NCI-H2227 (cell line): Measurements from ENCODE around the gene TNFSF13B.
A peak's percentile ranks its signal among the peaks of the same experiment; 100 is the strongest.
"Not testable (repeated sequence)": the region's sequence is repeated elsewhere in the genome, so short reads cannot be mapped to it uniquely, and the experiment has no call there.

ENCODE experiments used
- DNase-seq: peaks from one replicate; lab custom pipeline; 2025; ENCODE audit not compliant: unreplicated experiment; lab: John Stamatoyannopoulos, UW

TNFSF13B gene

DNA sequence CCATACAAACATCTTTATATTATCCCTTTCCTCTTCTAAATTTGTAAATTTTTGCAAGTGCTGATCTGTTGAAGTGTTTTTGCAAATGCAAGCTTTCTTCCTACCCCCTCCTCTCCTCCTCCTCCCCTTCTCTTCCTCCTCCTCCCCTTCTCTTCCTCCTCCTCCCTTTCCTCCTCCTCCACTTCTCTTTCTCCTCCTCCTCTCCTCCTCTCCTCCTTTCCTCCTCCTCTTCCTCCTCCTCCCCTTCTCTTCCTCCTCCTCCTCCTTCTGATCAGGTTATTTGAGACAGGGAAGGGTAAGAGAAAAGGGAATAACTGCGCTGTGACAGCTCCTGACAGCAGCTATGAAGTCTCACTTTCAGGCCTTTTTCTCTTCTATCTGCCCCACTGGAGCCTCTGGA lies 8.9 kb downstream of the TNFSF13B start:
- no peak for DNase-seq

DNA sequence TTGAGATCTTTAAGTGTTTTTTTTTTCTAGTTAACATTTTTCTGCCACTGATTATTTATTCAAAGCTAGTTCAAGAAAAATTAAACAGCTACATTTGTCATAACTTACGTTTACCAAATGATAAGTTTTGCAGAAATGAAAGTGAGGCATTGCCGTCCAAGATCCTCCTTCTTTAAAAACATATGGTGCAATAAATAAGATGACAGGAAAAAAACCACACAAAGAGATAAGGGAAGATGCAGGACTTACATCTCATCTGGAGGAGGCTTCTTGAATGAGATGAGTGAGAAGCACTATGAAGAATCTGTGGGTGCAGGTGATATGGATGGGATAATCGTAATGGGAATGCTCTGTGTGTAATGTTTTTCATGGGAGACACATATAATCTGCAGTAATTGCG lies 12.4 kb downstream of the TNFSF13B start:
- no peak for DNase-seq

DNA sequence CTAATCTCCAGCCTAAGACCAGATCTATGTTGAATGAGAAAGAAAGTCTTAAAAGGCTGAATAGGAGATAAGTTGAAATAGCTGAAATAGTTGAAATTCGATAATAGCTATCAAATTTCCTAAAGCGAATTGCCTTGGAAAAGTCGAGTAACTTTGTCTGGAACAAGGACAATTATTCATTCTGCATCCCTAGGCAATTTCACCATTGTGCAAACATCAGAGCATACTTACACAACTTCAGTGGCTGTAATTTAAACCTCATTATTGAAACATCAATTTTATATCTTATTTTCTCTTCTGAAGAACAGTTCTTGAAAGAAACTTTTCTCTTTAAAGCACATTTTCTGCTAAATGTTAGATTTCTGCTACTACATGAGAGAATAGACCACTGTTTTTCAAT lies 13.6 kb downstream of the TNFSF13B start:
- DNase-seq: no peak

DNA sequence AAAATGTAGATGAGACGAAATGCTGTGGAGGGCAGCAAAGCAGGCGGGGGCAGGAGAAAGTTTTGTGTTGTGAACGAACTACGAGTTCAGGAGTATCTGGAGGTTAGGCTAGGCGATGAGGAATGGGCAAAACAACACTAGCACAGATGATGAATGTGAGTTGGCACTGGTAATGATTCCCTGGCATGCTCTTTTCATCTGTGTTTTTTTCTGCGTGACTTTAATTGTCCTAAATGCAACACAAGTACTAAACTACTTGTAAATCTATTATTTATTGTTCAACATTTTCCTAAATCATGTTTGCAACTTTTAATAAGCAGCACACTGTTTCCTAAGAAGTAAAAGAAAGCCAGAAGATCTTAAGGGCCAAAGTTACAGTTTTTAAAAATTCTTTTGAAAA lies 19.2 kb downstream of the TNFSF13B start:
- no peak for DNase-seq

DNA sequence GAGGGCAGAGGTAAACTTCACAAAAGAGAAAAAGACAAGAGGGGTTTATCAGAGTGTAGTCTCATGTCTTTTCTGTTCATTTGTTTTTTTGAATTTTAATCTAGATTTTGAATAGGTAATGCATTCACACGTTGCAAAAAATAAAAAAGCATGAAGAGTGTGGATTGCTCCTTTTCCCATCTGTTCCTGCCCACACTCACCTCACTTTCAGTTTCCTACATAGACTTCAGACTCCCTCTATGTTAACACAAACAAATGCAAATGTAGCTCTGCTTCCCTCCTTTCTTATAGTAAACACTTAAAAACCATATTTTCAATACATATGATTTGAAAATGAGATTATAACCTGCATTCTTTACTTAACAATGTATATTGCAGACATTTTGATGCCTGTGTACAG lies 20.3 kb downstream of the TNFSF13B start:
- DNase-seq: no peak

DNA sequence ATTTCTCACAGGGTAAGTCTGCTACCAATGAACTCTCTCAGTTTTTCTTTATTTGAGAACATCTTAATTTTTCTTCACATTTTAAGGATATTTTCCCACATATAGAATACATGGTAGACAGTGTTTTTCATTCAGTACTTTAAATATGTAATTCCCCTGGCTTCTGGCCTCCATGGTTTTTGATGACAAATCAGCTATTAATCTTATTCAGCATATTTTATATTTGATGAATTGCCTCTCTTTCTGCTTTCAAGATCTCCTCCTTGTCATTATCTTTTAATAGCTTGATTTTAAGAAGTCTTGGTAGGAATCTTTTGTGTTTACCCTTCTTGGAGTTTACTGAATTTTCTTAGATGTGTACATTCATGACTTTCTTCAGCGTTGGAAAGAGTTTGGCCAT lies 27.6 kb downstream of the TNFSF13B start:
- no peak for DNase-seq

DNA sequence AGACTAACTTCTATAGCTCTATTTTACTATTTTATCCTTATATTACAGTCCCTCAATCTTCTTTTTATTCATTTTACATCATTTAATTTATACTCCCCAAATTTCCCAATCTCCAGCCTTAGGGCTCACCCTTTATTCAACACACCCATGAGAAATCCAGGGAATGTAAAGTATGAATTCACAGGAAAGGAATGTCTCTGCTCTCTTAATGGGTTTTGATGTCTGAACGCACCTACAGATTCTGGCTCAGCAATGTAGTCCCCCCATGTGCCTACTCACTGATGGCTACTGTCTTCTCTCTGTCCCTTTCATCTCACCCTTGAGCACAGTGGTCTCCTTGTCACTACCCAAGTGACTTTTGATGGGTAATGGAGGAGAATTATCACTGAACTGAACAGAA lies 32.8 kb downstream of the TNFSF13B start:
- no peak for DNase-seq

DNA sequence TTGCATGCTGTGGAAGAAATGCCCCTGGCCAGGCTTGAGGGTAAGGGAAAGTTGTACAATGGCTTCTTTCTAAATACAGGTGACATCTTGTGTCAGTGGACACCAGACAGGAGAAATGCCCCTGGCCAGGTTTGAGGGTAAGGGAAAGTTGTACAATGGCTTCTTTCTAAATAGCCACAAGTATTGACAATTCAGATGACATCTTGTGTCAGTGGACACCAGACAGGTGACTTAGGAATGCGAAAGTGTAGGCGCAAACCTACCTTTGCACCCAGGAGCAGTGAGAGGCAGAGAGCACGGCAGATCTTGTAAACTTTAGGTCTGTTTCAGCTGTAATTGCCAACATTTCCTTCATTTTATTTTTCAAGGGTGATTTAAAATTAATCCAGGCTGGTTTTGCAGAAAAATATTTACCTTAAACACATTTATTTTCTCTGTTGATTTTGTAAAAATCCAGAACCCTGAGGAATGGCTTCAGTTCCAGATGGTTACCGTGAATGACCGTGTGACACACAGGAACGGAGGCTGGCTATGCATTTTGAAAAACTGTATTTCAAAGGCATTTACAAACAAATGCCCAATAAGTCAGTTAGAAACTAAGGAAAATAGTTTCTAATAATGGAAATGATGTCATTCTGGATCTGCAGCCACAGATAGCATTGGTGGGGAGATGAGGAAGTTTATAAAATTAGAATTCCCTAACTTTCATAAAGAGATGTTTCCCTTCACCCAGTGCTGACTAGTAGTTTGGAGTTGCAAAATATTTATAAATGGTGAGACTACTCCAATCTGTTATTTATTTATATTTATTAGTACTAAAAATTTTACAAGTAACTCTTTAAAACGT lies 34.9 kb downstream of the TNFSF13B start:
- no peak for DNase-seq

DNA sequence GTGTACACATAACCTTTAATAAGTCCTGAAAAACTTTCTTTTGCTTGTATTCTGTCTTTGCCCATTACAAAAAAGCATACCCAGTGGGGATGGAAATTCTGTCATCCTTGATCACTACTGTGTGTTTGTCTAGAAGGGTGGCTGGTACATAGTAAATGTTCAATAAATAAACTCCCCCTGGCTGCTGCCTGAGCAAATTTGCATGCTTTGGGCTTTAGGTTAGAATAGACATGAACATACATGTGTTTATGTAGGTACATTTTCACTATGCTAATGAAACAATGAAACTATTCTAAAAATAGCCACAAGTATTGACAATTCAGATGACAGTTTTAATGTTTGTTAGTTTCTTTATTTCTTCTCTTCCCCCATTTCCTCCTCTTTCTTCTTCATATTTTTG lies 36.1 kb downstream of the TNFSF13B start:
- no peak for DNase-seq

DNA sequence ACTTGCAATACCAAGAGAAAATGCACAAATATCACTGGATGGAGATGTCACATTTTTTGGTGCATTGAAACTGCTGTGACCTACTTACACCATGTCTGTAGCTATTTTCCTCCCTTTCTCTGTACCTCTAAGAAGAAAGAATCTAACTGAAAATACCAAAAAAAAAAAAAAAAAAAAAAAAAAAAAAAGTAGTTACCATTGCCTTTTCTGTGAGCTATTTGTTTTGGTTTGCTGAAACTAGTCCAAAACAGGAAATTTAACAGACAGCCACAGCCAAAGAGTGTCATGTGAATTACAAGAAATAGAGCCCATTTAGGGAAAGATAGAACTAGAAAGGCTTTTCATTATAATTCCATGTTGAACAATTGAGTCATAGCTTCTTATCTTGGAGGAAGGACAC lies 37.3 kb downstream of the TNFSF13B start:
- DNase-seq: no peak

DNA sequence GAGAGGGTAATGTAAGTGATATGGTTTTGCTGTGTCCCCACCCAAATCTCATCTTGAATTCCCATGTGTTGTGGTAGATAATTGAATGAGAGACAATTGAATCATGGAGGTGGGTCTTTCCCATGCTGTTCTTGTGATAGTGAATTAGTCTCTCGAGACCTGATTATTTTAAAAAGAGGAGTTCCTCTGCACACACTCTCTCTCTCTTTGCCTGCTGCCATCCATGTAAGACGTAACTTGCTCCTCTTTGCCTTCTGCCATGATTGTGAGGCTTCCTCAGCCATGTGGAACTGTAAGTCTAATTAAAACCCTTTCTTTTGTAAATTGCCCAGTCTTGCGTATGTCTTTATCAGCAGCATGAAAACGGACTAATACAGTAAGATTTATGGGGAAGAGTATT lies 42.1 kb downstream of the TNFSF13B start:
- DNase-seq: not testable (repeated sequence)

DNA sequence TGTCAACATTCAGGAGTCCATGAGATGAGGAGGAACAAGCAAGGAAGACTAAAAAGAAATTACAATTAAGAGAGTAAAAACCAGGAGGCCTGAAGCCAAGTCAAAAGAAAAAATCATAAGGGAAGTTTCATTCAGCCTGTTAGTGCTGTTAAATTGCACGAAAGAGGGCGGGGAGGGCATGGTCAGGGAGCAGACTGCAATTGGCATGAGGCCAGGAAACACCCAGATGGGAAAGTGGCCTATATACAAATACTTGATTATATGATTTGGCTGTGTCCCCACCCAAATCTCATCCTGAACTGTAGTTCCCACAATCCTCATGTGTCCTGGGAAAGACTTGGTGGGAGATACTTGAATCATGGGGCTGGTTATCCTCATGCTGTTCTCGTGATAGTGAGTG lies 43.9 kb downstream of the TNFSF13B start:
- no peak for DNase-seq

DNA sequence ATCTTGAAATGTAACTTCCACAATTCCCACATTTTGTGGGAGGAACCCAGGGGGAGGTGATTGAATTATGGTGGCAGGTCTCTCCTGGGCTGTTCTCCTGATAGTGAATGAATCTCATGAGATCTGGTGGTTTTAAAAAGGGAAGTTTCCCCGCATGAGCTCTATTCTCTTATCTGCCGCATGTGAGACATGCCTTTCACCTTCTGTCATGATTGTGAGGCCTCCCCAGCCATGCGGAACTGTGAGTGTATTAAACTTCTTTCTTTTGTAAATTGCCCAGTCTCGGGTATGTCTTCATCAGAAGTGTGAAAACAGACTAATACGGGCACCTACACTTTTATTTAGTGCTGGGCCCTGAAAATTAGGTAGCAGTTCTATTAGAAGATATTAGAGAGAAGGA lies 45.8 kb downstream of the TNFSF13B start:
- no peak for DNase-seq

DNA sequence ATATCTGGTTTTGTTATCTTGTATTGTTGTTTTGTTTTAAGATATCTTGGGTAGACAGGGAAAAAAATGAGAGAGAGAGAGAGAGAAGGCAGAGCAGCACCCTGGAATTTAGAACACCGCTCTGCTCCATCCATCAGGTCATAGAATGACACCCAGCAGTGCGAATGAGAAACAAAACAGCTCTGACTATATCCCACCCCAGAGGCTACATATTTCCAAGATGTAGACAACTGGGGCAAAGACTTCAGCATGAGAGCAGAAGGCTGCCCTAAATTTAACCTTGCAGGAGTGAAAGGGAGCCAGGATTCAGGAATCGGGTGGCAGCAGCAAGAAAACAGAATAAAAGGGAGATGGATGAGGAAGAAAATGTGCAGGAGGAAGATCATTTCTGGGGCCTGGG lies 46.5 kb downstream of the TNFSF13B start:
- no peak for DNase-seq

DNA sequence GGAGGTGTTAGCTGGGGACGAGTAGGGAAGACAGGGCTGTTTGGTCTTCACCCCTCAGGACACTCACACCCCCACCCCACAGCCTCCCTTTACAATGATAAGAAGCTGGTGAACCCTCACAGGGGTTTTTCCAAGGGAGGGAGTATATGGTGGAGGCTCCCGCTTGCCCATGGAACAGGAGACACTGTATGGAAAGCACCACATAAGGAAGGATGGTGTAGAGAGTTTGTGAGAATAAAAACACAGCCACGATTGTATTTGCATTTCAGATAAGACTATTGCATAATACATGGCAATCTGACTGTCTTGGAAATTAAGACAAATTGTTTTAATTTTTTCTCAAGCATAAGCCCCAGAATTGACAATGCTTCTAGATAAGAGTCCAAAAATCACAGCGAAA lies 46.9 kb downstream of the TNFSF13B start:
- no peak for DNase-seq

DNA sequence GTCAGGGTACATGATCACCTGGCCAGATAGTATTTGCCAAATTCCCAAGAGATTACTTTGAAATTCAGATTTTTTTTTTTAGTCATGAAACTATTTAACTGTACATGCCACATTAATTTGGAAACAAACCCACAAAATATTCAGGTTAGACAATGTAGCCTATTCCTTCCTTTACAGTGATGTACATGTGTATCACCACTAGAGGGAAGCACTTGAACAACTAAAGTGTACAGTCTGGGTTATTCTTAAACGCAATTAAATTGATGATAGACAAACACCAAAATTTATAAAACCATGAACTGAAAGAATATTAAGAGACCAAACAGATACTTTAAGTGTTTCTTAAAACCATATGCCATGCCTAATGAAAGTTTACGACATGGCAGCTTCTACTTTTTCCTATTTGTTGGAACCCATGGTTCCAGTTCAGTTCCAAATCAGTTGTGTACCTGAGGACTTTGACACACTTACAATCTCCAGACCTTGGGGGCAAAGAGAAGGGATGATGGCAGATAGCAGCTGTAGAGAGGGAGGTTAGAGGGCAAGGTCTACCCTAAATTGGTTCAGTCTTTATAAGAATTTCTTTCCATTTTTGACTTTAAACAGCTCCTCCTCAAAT lies 52.8 kb downstream of the TNFSF13B start:
- DNase-seq: peak; percentile 6

DNA sequence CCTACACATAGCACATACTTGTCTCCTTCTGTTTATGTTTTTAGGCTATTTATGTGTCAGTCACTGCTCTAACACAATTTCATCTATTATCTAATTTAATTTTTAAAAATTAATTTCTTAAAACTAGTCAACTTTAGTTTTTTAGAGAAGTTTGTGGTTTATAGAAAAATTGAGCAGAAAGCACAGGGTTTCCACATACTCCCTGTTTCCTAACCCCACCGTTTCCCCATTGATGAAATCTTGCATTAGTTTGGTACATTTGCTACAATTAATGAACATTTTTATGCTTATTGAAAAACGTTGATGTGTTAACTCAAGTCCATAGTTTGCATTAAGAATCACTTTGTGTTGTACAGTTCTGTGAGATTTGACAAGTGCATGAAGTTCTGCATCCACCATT lies 53.5 kb downstream of the TNFSF13B start:
- DNase-seq: no peak

DNA sequence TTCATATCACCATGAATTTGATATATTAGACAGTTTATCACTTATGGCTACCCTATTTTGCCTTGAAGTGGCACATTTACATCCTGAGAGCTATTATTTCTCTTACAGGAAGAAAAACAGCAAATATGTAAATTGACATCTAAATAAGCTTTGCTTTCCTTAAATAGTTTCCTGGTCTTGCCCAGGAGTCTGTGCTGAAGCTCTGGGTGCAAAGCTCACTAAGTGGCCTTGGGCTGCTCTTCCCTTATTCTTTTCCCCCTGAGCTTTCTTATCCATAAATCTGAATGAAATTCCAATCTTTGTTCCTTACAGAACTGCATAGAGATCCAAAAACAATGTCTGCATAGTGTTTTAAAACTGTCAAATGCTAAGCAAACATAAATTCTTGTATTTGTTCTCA lies 56.3 kb downstream of the TNFSF13B start:
- no peak for DNase-seq

DNA sequence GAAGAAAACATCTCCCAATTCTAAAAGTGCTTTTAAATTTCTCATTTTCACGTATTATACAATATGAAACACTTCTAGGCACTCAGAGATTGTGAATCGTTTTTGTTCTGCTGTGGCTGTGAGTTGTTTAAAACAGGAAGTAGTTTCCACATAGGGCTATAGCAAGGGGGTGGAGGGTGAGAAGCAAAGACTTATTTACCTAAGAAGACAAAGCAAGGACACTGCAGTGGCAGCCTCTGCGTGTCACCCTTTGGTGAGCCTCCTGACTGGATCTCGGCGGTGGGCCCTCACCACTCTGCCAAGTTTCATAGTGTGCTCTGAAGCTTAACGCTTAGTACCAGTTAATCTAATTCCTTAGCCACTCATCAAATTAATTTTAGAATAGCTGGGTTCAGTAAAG lies 56.8 kb downstream of the TNFSF13B start:
- no peak for DNase-seq

DNA sequence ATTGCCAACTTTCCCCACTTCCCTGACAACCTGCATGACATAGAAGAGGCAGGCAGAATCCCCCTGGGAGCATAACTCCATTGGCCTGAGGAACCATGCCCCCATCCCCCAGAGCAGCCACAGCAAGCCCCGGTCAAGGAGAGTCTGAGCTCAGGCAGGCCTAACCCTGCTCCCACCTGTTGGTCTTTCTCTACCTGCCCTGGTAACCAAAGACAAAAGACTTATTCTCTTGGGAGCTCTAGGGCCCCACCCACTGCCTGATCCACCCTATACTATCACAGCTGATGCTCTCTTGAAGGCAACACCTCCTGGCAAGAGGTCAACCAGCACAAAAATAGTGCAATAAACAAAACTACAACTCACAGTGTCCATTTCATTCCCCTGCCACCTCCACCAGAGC lies 59.3 kb downstream of the TNFSF13B start:
- no peak for DNase-seq

DNA sequence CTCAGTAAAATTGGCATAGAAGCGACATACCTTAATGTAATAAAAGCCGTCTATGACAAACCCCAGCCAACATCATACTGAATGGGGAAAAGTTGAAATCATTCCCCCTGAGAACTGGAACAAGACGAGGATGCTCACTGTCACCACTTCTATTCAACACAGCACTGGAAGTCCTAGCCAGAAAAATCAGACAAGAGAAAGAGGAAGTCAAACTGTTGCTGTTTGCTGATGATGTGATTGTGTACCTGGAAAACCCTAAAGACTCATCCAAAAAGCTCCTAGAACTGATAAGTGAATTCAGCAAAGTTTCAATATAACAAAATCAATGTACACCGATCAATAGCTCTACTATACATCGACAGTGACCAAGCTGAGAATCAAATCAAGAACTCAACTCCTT lies 63.3 kb downstream of the TNFSF13B start:
- DNase-seq: no peak

DNA sequence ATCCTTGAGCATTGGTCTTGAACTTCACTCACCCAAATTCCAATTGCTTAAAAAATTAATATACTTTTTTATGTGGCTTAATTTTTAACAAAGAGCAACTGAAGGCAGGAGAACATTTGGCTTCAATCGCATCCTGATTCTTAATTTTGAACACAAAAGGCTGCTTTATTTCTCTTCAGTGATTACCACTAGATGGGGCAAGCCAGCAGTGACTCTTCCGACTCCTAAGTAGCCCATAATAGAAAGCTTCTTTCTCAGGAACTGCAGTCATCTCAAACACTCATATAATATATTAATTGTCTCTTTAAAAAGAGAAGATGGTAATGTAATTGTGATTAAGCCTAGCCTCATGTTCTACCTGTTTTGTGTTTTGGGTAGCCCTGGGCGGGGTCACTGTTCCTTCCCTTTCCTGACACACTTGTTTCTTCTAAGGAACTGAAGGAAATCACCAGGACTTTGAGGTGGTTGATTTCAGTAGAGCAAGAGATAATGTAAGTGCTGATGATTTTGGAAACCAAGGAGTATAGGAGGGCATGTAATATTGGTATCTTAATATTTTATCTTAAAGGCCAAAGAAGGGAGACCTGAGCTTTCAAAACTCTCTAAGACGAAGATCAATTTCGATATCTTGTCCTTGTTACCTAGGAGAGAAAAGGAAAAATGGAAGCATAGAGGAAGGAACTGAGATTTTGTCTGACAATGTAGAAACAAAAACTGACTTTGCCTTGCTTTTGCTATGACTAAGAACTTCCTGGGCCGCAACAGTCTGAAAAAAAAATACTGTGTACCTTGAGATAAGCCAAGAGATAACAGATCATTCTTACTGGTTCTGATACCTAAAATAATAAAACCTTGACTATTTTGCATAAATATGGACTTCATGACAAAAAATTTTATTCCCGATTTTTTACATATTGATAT lies 73.1 kb downstream of the TNFSF13B start:
- DNase-seq: no peak
